Stimulated activated CD8-positive, alpha-beta memory T cell treated with anti-CD3 and anti-CD28 coated beads, Interleukin-12 subunit alpha, Interleukin-12 subunit beta, amount 100 ng/mL, for 4 hours (primary cell): ENCODE data around the gene SAXO1.
A peak's percentile ranks its signal among the peaks of the same experiment; 100 is the strongest.
"Not testable (repeated sequence)": the region's sequence is repeated elsewhere in the genome, so short reads cannot be mapped to it uniquely, and the experiment has no call there.

ENCODE experiments used
- DNase-seq: peaks from one replicate; pipeline ENCODE4 v3.0.0-alpha.2; 2020; ENCODE audit warnings: low read depth

Gene SAXO1

DNA sequence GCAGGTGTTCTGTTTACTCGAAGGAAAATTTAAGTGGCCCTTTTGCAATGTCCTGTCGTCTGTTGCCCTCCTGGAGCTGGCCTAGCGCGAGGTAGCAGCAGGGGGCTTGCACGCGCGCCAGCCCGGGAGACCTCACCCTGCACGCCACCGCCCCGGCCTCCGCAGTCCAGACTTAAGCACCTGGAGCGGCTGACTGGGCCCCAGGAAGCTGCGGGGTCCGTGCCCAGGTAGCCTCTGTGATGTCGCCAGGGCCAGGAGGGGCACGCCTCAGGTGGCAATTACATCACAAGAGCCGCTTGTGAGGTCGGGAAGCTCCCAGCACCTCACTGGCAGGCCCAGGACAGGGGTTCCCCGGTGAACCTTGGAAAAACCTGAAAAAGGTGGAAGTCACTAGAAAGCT, at the start of gene SAXO1:
Gene SAXO1 (minus strand): TSS at position 195 of the 400 bp plus-strand sequence. CDS start 301 bp downstream, outside the sequence.
- no peak for DNase-seq

GRCh38 chr9:19074836-19075235, 41.8 kb upstream of the SAXO1 start:
- DNase-seq: no peak

DNA sequence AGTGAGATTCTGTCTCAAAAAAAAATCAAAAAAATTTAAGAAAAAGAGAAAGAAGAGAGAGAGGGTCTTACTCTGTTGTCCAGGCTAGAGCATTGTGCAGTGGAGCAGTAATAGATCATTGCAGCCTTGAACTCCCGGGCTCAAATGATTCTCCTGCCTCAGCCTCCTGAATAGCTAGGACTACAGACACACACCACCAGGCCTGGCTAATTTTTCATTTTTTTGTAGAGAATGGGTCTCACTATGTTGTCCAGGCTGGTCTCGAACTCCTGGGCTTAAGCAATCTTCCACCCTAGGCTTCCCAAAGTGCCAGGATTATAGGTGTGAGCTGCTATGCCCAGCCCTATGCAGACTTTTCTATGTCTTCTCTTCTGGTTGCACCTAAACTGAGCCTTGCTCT, 41.2 kb upstream of the SAXO1 start:
- no peak for DNase-seq

DNA sequence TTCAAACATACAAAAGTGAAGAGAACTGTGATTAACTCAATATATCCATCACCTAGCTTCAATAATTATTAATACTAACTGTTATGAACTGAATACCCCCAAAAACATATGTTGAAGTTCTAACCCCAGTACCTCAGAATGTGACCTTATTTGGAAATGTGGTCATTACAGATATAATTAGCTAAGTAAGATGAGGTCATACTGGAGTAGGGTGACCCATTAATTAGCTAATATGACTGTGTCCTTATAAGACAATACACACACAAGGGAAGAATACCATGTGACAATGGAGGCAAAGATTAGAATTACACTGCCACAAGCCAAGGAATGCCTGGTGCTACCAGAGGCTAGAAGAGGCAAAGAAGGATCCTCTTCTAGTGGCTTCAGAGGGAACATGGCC, 24.0 kb upstream of the SAXO1 start:
- no peak for DNase-seq

GRCh38 chr9:19050637-19051591, 17.9 kb upstream of the SAXO1 start:
- no peak for DNase-seq

GRCh38 chr9:19049917-19050636, 17.1 kb upstream of the SAXO1 start:
- peak; percentile 7 for DNase-seq

DNA sequence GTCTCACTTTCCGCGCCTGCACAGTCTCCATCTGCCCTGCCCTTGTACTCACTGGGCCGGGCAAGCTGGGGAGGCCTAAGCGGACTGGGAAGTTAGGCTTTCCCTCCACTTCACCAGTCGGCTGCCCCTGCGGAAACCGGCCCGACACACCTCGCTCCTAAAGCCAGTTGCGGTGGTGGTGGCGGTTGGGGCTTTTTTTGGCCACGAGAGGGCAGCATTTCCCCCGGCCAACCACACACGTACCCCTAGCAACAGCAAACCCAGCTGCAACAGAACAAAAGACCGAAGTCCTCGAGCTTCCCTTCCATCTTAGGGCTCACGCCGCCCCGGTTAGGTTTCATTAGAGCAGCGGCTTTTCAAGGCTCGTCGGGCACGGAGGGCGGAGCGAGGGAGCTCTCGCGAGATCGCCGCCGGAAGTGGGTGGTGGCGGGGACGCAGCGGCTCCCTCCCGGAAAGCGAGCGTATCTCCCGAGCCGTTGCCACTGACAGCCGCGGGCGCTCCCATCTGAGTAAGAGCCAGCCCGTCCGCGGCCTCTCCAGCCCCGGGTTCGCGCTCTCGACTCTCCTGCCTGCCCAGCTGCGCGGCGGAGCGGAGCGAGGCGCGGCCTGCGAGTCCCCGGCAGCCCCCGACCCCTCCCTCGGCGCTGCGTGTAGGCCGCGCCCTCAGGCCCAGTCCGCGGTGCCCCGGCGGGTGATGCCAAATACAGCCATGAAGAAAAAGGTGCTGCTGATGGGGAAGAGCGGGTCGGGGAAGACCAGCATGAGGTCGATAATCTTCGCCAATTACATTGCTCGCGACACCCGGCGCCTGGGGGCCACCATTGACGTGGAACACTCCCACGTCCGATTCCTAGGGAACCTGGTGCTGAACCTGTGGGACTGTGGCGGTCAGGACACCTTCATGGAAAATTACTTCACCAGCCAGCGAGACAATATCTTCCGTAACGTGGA, 16.2 kb upstream of the SAXO1 start, which contains the start of gene RRAGA:
Gene RRAGA (plus strand): TSS at position 462 of the 951 bp plus-strand sequence. CDS start 233 bp downstream, at position 695.
- DNase-seq: peak; percentile 89

GRCh38 chr9:19036611-19037010, 3.6 kb upstream of the SAXO1 start:
- DNase-seq: no peak

DNA sequence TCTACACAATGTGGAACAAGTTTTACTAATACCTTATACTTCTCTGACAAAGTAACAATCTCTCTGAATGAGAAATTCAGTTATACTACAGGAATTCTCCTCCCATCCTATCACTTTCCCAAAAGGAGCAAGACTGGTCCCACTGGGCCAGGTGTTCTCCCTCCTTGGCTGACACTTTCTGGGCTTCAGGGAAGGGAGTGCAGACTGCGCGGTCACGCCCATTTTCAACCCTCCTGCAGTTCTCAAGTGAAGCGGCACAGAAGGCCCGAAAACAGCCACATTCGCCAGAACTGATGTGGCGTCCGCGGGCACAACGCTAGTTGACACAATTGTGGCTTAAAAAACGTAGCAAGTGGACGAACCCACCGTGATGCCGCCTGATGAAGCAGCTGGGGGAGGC, 603 bp downstream of the SAXO1 start:
- DNase-seq: no peak

GRCh38 chr9:19030899-19031298, 2.1 kb downstream of the SAXO1 start:
- DNase-seq: no peak

GRCh38 chr9:19028835-19029451, 4.1 kb downstream of the SAXO1 start:
- DNase-seq: no peak

DNA sequence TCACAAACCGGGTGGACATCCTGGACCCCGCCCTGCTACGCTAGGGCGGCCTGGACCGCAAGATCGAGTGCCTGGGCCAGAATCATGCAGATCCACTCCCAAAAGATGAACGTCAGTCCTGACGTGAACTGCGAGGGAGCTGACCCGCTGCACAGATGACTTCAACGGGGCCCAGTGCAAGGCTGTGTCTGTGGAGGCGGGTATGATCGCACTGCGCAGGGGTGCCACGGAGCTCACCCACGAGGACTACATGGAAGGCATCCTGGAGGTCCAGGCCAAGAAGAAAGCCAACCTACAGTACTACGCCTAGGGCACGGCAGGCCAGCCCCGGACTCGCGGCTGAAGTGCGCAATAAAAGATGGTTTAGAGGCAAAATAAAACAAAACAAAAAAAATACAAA, 5.2 kb downstream of the SAXO1 start:
- DNase-seq: no peak

- DNase-seq: no peak
Measured at GRCh38 chr9:19026375-19026774, 6.6 kb downstream of the SAXO1 start.

DNA sequence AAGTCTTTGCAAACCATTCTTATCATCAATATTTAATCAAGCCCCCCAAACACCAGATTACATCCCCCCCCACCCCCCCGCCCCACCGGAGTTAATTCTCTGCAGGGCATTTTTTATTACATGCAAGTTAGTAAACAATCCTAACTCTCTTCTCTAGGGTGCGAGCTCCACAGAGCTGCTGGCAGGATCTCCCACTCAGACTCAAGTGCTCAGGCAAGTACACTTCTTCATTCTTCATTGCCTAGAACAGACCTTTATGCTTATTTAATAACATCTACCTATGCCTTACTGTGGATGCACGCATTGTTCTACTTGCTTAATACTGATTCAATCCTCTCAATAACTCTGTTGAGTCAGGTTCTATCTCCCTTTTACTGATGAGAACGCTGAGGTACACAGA, 9.9 kb downstream of the SAXO1 start:
- DNase-seq: no peak

GRCh38 chr9:19022206-19022605, 10.8 kb downstream of the SAXO1 start:
- no peak for DNase-seq

DNA sequence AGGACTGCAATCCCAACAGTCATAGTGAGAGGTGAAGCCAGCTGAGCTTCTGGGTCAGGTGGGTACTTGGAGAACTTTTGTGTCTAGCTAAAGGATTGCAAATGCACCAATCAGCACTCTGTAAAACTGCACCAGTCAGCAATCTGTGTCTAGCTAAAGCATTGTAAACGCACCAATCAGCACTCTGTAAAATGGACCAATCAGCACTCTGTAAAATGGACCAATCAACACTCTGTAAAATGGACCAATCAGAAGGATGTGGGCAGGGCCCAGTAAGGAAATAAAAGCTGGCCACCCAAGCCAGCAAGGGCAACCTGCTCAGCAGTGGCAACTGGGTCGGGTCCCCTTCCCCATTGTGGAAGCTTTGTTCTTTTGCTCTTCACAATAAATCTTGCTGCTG, 11.4 kb downstream of the SAXO1 start:
- DNase-seq: not testable (repeated sequence)

- DNase-seq: no peak
Measured at GRCh38 chr9:19020886-19021455, 12.0 kb downstream of the SAXO1 start.

GRCh38 chr9:19018201-19018600, 14.8 kb downstream of the SAXO1 start:
- DNase-seq: no peak

DNA sequence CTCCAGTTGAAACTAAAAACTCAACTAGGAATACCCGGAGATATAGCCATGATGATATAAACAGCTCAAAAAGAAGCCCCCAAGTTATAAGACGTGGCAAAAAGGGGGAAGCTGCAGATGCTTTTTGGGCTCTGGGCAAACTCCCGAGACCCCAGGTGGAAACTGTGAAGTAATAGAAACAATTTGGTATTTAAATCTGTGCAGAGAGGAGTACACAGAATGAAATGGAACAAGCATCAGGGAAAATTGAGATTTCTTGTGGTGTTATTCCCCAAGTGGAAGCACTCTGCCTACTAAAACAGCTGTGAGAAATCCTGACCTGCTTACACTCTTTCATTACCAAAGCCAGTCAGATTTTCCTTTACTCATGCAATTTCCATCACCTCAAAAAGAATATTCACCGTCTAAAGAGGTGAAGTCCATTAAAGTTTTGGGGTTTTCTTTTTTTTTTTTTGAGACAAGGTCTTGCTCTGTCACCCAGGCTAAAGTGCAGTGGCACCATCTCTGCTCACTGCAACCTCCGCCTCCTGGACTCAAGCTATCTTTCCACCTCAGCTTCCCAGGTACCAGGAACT, 23.5 kb downstream of the SAXO1 start:
- no peak for DNase-seq

- DNase-seq: no peak
Measured at GRCh38 chr9:19000133-19000532, 32.9 kb downstream of the SAXO1 start.
